CD14-positive monocyte (primary cell): ENCODE data around the gene MSL2. TPM values are rescaled to one million over a fixed set of nuclear protein-coding genes. Genes with fewer than 3 reads are reported as not detected.

Experiments used
- DNase-seq, 3 donors: peaks; one replicate each; pipeline ENCODE4 v3.0.0-alpha.2; 2011 to 2022
- H2AFZ ChIP-seq: 2 replicates; pipeline ENCODE4 v1.6.0; 2012; ENCODE audit warnings: mild to moderate bottlenecking, low read depth, low read length, inconsistent platforms; ENCODE audit not compliant: insufficient read depth, poor library complexity, severe bottlenecking
- H3K27ac ChIP-seq, 2 donors: 1 replicate in 1 of 2; 2 replicates in 1 of 2; pipeline ENCODE4 v1.5.1; 2012 to 2013; ENCODE audit warnings: low read length in 2 of 2, control low read depth in 1 of 2, inconsistent platforms in 1 of 2, low read depth in 1 of 2, mild to moderate bottlenecking in 1 of 2
- H3K27me3 ChIP-seq, 2 donors: one replicate each; pipeline versions ENCODE4 v1.6.0 to v1.6.1; 2011 to 2013; ENCODE audit warnings: low read length in 2 of 2; ENCODE audit not compliant: control insufficient read depth in 2 of 2, insufficient read depth in 2 of 2
- H3K36me3 ChIP-seq, 2 donors: replicated peaks in 1 of 2; 1 replicate in 1 of 2; 2 replicates in 1 of 2; pipeline versions ENCODE4 v1.5.1 to v1.6.1; 2012 to 2013; ENCODE audit warnings: low read length in 2 of 2, control low read depth in 1 of 2, inconsistent platforms in 1 of 2, mild to moderate bottlenecking in 1 of 2; ENCODE audit not compliant: insufficient read depth in 2 of 2, control insufficient read depth in 1 of 2
- H3K4me1 ChIP-seq, 2 donors: 1 replicate in 1 of 2; 2 replicates in 1 of 2; pipeline versions ENCODE4 v1.5.1 to v1.6.1; 2012 to 2013; ENCODE audit warnings: low read length in 2 of 2, control low read depth in 1 of 2, inconsistent platforms in 1 of 2, mild to moderate bottlenecking in 1 of 2, moderate library complexity in 1 of 2; ENCODE audit not compliant: insufficient read depth in 2 of 2, control insufficient read depth in 1 of 2
- H3K4me2 ChIP-seq: replicated peaks from 2 replicates; pipeline ENCODE3; 2012; ENCODE audit warnings: low read length, moderate library complexity, mild to moderate bottlenecking; ENCODE audit not compliant: poor library complexity, severe bottlenecking; ENCODE audit errors: extremely low read depth
- H3K4me3 ChIP-seq, 3 experiments: fragments of 200-600 bp in 1 of 3; sonication (generic) in 1 of 3; replicated peaks in 1 of 3; 1 replicate in 2 of 3; 2 replicates in 1 of 3; pipeline ENCODE4 v1.5.1; 2011 to 2013; ENCODE audit warnings: low read length in 3 of 3, mild to moderate bottlenecking in 3 of 3, control low read depth in 2 of 3, low read depth in 2 of 3, inconsistent platforms in 1 of 3, moderate library complexity in 1 of 3
- H3K79me2 ChIP-seq: 2 replicates; pipeline ENCODE4 v1.6.0; 2012; ENCODE audit warnings: mild to moderate bottlenecking, control low read depth, inconsistent platforms, low read length, moderate library complexity; ENCODE audit not compliant: insufficient read depth
- H3K9ac ChIP-seq: 2 replicates; pipeline ENCODE4 v1.6.0; 2017; ENCODE audit warnings: low read length, mild to moderate bottlenecking; ENCODE audit not compliant: insufficient read depth, poor library complexity, severe bottlenecking
- H3K9me3 ChIP-seq, 2 donors: replicated peaks in 1 of 2; 1 replicate in 1 of 2; 2 replicates in 1 of 2; pipeline versions ENCODE4 v1.5.1 to v1.6.1; 2012 to 2013; ENCODE audit warnings: low read length in 2 of 2, control low read depth in 1 of 2; ENCODE audit not compliant: control insufficient read depth in 1 of 2, insufficient read depth in 1 of 2
- H4K20me1 ChIP-seq: 2 replicates; pipeline ENCODE4 v1.6.0; 2012; ENCODE audit warnings: mild to moderate bottlenecking, low read length, control low read depth, moderate library complexity; ENCODE audit not compliant: insufficient read depth
- H3K27ac Mint-ChIP-seq, 7 donors: one replicate each; pipeline ENCODE4 v1.8.0; 2020; ENCODE audit warnings: mild to moderate bottlenecking in 7 of 7, mixed read lengths in 7 of 7, moderate library complexity in 6 of 7, inconsistent platforms in 2 of 7
- H3K27me3 Mint-ChIP-seq, 3 donors: one replicate each; pipeline ENCODE4 v1.8.0; 2021 to 2022; ENCODE audit warnings: low read depth in 3 of 3, mild to moderate bottlenecking in 3 of 3, mixed read lengths in 3 of 3, moderate library complexity in 3 of 3, inconsistent platforms in 1 of 3
- H3K36me3 Mint-ChIP-seq, 2 donors: one replicate each; pipeline ENCODE4 v1.8.0; 2020; ENCODE audit warnings: mixed read lengths in 2 of 2, inconsistent platforms in 1 of 2, mild to moderate bottlenecking in 1 of 2
- H3K4me1 Mint-ChIP-seq: one replicate; pipeline ENCODE4 v1.8.0; 2020; ENCODE audit warnings: mild to moderate bottlenecking, mixed read lengths
- H3K4me3 Mint-ChIP-seq, 2 donors: one replicate each; pipeline ENCODE4 v1.8.0; 2020; ENCODE audit warnings: mild to moderate bottlenecking in 2 of 2, mixed read lengths in 2 of 2, moderate library complexity in 1 of 2
- H3K9me3 Mint-ChIP-seq, 7 donors: one replicate each; pipeline ENCODE4 v1.8.0; 2020 to 2022; ENCODE audit warnings: mixed read lengths in 7 of 7, mild to moderate bottlenecking in 6 of 7, moderate library complexity in 6 of 7, inconsistent platforms in 2 of 7
- CTCF ChIP-seq: fragments of 200-600 bp; IDR thresholded peaks from one replicate; pipeline ENCODE4 v1.8.0; 2022; ENCODE audit warnings: antibody characterized with exemption, mild to moderate bottlenecking
- WGBS: methylation state at CpG from one replicate; pipeline ENCODE4 v1.1.5; 2013; ENCODE audit warnings: missing lambda C conversion rate; ENCODE audit not compliant: insufficient coverage; 5-methylcytosine and 5-hydroxymethylcytosine counted together
- intact Hi-C, 2 donors: fragments of 100-400 bp; cut with micrococcal nuclease; formaldehyde crosslinking; loops; one replicate each; pipeline versions ENCODE4 v1.15.0 to v1.15.1; 2023
- polyA plus RNA-seq, 3 donors: library from polyadenylated mRNA; depleted of rRNA in 1 of 3; unstranded in 2 of 3; stranded (reverse) in 1 of 3; fragments of 300-500 nt in 2 of 3; fragments of >200 nt in 1 of 3; fragmentation: Illumina TruSeq in 2 of 3; gene quantifications; 1 replicate in 2 of 3; 2 replicates in 1 of 3; pipeline ENCODE4 v1.2.3, GENCODE V29; 2012 to 2021

MSL2 gene
- polyA plus RNA-seq, 3 donors: 13.3 to 25.5 (median 15.9) TPM

- Histone ChIP-seq H3K27ac (no peak overlapping the region), H3K4me1 (no peaks in the 10 kb centered on the region), H3K9ac (no peak overlapping the region), H3K79me2 (no peaks in the 10 kb centered on the region), H4K20me1 (no peaks in the 10 kb centered on the region), H3K9me3 (no peaks in the 10 kb centered on the region), H3K4me2 (no peak overlapping the region), H3K4me3 (no peak overlapping the region), H3K27me3 (no peaks in the 10 kb centered on the region), H2AFZ (no peak overlapping the region), H3K36me3 (no peaks in the 10 kb centered on the region)
- DNase-seq: no peak
- intact Hi-C loops: no loop called here
- no peak for TF ChIP-seq CTCF
- Mint-ChIP-seq H3K9me3 (peaks cover 0 to 2% (median 0%) of the 10 kb centered on the region in 7 donors), H3K4me1 (peaks cover 2% of the 10 kb centered on the region), H3K4me3 (no peak overlapping the region), H3K36me3 (no peaks in the 10 kb centered on the region), H3K27me3 (peaks cover 0 to 2% (median 0%) of the 10 kb centered on the region in 3 donors), H3K27ac (no peak overlapping the region)
- no CpG with 5 or more reads among the region's 6 CpGs for WGBS
Measured at GRCh38 chr3:136106101-136106500, 90.0 kb downstream of the MSL2 start.

DNA sequence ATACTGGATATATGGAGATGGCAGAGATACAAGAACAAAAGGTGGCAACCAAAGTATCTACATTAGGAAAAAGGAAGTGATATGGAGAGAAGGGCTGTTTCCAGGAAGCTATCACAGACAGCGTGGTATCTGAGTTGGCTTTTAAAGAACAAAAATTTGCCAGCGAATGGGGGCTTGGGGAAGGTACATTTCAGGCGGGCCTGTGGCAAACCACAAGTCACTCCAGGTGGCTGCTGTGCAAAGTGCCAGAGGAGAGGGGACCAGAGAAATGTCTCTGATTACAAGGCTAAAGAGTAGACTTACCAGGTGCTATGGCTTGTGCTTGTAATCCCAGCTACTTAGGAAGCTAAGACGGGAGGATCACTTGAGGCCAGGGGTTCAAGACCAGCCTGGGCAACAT is 91.1 kb downstream of the MSL2 start:
- no peaks in the 10 kb centered on the region for H3K27me3 ChIP-seq
- Mint-ChIP-seq H3K27me3 (peaks cover 0 to 2% (median 0%) of the 10 kb centered on the region in 3 donors), H3K36me3 (no peaks in the 10 kb centered on the region), H3K9me3 (peaks cover 0 to 2% (median 0%) of the 10 kb centered on the region in 7 donors), H3K4me3 (no peak overlapping the region), H3K27ac (no peak overlapping the region), H3K4me1 (peaks cover 2% of the 10 kb centered on the region)
- H3K79me2 ChIP-seq: no peaks in the 10 kb centered on the region
- H3K27ac ChIP-seq: no peak overlapping the region
- no peak for TF ChIP-seq CTCF
- no peak overlapping the region for H3K4me3 ChIP-seq
- intact Hi-C loops: no loop called here
- H2AFZ ChIP-seq: no peak overlapping the region
- no peak overlapping the region for H3K4me2 ChIP-seq
- H3K4me1 ChIP-seq: no peaks in the 10 kb centered on the region
- H3K9me3 ChIP-seq: no peaks in the 10 kb centered on the region
- DNase-seq: no peak
- no peak overlapping the region for H3K9ac ChIP-seq
- WGBS: 41% methylated on average over 4 of the region's 4 CpGs
- no peaks in the 10 kb centered on the region for H3K36me3 ChIP-seq
- H4K20me1 ChIP-seq: no peaks in the 10 kb centered on the region

Other genes starting within 250 kb of the MSL2 start
- gene PPP2R3A, start 230.6 kb downstream of the MSL2 start, polyA plus RNA-seq: under 1 TPM; 0.09 to 0.15 (median 0.10) TPM
- 10 to 100 TPM; 13.1 to 41.7 (median 31.6) TPM for gene PCCB, start 54.0 kb upstream of the MSL2 start, polyA plus RNA-seq